IPS-NIHi7 (cell line): ENCODE results near the gene ST3GAL5.
A peak's percentile ranks its signal among the peaks of the same experiment; 100 is the strongest.
"Not testable (repeated sequence)": the region's sequence is repeated elsewhere in the genome, so short reads cannot be mapped to it uniquely, and the experiment has no call there.

Experiments used
- DNase-seq: peaks from one replicate; pipeline ENCODE4 v3.0.0; 2012; ENCODE audit warnings: mixed read lengths; ENCODE audit errors: extremely low spot score

ST3GAL5 gene

DNA sequence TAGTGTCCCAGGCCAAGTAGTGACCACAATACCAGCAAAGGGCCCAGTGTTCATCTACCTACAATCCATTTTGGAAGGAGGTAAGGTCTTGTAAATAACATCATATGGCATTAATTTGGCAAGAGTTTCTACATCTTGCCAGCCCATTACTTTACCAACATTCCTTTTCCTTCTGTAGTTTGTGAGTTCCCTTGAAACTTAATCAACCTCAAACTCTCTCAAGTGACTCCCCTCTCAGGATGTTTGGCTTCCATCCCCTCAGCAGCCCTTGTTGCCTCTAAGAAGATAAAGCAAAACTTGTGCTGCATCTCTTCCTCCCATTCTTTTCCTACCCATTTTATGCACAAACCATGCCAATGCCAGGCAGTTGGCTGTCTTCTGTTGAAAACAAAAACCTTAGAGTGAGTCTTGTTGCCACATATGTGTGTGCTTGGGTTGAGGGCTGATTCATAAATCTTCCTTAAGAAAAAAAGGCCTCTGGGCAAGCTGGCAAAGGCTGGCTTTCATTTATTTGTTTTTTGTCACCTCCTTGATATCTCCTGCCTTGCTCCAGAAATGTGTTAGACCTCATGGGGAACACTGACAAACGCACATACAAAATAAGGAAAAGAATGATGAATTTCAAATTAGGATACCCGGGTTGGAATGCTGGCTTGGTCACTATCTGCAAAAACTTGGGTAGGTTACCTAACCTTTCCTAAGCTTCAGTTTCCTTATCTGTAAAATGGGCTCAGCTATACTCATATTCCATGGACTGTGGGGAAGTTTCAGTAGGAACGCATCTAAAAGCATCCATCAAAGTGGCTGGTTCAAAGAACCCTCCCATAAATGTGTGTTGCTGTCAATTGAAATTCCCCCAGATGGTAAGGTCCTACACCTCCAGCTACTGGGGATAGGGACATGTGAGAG, 29.4 kb upstream of the ST3GAL5 start:
- DNase-seq = no peak

DNA sequence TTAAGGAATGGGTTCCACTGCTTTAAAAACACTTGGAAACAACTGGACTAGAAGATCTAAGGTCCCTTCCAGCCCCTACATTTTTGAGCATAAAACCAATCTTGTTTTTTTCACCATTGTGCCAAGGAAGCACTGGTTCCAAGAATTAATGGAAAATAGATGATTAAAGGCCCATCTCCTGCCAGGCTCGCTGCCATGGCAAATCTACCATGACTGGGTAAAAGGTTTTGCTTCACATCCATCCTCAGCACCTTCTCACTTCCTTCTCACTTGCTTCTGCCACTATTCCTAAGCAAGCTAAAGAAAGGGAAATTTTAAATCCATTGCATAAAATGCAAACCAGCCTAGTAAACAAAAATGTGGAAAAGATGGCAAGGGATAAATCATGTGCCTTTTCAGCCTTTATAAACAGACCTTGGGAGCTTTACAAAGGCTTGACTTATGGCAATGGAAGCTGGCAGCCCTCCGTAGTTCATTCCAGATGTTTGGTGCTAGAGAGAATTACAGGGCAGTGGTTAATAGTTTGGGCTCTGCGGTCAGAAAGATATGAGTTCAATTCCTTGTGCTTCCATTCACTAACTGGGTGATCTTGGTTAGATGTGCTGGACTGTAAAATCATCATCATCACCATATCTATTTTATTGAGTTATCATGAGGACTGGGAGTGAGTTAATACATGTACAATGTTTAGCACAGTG, 27.0 kb upstream of the ST3GAL5 start:
- no peak for DNase-seq

DNA sequence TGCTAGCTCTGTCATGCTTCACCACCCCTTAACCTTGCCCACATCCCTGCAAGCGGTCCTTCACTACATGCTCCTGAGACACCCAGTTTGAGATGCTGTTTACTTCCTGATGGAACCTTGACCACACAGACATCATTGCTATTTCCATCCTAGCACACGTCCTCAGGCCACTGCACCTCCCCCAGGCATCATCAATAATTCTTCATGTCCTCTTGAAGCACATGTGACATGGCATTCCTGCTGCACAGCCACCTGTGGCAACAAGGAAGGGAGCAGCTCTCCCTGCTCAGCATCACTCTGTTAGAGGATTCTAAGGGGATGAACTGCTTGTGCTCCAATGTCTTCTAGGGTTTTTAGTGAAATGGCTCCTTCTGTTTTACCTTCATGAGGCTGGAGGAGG, 26.1 kb upstream of the ST3GAL5 start:
- peak; percentile 7 for DNase-seq

DNA sequence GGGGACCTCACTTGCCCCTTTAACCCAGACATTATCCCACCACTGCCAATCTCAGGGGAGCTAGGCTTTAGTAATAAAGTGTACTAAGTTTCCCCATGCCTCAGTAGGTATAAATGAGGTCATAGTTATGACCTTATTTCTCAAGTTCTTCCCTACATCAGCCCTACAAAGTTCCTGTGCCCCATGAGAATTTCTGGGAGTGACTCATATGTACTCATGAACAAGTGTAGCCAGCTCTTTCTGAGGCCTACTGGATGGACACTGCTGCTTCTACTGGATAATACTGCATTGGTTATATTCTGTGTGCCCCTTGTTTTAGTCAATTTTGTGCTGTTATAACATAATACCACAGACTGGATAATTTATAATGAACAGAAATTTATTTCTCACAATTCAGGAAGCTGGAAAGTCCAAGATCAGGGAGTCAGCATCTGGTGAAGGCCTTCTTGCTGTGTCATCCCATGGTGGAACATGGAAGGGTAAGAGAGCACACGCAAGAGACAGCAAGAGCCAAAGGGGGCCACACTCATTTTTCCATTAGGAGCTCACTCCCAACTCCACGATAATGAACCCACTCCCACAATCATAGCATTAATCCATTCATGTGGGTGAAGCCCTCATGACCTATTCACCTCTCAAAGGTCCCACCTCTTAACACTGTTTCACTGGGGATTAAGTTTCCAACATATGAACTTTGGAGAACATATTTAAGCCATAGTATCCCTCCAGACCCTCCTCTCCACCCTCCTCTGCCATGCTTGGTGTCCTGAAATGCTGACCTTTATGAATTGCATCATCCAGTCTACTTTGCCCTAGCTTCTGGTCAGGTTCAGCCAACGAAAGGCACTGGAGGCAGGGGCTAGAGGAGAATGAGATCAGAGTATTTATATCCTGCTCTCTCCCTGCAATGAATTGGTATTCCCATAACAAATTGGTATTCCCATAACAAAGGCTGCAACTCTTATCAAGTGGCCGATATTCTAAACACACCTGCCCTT, 25.4 kb upstream of the ST3GAL5 start:
- no peak for DNase-seq

DNA sequence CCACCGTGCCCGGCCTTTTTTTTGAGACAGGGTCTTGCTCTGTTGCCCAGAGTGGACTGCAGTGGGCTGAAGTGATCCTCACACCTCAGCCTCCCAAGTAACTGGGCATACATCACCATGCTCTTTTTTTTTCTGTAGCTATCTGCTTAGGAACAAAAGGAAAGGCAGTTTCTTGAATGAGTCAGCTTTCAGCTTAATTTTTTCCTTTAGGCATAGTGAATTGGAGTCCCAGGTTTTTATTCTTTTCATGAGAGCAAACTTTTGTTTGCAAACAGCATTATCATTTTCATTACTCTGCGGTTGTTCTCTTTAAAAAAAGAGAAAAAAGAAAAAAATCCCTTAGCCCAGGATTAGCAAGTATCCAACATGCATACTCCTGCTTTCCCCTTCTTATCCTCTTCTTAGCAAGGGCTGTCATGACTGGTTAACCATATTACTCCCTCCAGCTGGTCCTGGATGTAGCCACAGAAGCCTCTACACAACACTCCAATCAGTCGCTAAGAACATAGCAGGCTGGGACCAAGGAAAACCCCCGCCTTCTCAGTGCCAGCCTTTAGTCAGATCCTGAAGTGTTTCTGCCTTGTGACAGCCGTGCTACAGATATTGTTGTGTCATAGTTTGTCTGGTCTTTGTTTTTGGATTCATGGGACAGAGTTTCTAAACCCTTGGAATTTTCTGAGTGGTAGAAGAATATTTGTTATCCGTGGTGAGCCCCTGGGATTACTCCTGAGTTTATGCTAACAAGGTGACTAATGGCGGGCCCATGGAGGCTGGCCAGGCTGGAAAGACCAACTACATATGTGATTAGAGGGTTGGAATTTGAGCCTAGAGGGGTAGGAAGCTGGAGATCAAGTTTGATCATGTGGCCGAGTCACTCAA, 23.3 kb upstream of the ST3GAL5 start:
- peak; percentile 21 for DNase-seq

DNA sequence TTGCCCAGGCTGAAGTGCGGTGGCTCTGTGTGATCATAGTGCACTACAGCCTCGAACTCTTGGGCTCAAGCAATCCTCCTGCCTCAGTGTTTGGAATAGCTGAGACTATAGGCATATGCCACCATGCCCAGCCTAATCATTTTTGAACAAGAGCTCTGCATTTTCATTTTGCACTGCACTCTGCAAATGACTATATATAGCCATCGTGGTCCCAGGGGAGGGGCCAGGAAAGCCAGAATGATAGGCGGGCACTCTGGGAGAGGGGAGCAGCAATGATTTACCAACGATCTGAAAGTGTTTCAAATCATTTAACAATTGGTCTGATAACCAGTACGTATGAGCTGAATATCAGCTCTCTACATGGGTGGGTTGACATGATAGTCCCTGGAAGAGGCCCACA, 22.3 kb upstream of the ST3GAL5 start:
- DNase-seq = no peak

DNA sequence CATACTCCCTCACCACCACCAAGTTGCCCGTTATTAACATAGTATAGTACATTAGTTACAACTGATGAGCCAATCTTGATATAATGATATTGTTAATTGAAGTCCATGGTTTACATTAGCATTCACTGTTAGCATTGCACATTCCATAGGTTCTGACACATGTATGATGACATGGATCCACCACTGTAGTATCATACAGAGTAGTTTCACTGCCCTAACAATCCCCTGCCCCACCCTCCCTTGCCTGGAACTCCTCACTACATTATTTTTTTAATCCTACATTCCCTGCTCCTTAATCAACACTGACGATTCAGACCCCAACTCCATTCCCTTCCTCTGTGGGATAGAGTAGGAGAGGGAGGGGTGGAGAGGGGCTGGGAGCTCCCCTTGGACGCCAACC, 20.2 kb upstream of the ST3GAL5 start:
- DNase-seq = no peak

DNA sequence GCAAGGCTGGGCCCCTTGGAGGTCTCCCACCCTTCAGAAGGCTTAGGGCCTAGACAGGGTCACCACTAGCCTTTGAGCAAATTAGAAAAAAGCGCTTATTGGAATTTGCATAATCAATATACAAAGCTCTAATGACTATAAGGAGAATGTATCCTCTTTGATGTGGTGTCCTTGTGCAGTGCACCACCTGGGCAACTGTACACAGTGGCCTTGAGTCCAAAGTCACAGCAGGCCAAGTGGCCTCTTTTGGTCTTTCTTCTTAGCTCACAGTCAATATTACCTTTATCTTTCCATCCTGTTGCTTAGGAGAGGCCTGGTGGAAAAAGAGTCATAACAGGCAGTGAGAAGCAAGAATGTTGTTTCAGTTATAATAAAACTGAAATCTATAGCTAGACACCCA, 19.7 kb upstream of the ST3GAL5 start:
- DNase-seq = no peak

DNA sequence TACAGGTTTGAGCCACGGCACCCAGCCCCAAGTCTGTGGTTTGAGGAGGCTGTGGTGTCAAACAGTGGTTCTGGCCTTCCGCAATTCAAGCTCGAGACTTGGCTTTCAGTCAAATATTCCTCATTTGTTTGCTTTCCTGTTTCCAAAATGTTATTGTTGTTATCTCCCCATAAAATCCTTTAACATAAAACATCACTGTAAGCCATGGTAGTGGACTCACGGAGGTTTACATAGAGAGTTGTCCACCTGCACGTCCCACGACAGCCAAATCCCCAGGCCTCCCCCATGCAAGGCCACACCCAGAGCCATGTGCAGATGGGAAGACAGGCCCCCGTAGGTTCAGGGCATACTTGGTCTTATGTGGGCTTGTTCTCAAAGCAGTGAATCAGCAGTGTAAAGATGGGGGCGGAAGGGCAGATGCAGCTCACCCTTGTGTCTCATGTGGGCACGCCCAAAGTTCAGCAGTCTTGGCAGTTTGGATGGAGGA, 18.9 kb upstream of the ST3GAL5 start:
- DNase-seq = no peak

DNA sequence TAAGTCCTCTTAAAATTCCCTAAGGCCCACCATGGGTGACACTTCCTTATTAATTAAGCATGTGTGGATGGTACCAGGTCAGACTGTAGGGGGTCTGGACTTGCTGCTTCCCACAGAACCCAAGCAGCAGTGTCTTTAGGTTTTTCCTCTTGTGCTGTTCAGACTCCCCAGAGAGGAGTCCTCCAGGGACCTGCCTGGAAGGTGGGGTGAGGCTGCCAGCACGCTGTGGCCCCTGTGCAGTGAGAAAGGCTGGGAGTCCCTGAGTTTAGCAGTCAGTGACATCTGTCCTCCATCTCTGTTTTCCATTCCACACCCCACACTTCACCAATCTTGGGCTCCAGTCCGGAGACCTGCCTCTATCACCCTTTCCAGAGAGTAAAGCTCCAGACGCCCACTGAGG, 18.0 kb upstream of the ST3GAL5 start:
- DNase-seq = no peak

DNA sequence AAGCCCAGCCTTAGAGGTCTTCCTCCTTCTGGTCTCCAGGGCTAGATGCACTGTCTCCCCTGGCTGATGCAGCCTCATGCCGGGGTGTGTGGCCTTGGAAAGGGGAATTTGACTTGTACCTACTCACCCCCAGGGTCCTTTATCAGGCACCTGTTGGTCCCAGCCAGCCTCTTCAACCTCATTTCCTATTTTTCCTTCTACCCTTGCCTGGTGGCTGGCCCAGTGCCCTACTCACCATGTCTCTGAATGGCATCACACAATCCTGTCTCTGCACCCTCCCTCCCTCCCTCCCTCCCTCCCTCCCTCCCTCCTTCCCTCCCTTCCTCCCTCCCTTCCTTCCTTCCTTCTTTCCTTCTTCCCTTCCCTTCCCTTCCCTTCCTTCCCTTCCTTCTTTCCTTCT, 17.1 kb upstream of the ST3GAL5 start:
- DNase-seq = no peak

DNA sequence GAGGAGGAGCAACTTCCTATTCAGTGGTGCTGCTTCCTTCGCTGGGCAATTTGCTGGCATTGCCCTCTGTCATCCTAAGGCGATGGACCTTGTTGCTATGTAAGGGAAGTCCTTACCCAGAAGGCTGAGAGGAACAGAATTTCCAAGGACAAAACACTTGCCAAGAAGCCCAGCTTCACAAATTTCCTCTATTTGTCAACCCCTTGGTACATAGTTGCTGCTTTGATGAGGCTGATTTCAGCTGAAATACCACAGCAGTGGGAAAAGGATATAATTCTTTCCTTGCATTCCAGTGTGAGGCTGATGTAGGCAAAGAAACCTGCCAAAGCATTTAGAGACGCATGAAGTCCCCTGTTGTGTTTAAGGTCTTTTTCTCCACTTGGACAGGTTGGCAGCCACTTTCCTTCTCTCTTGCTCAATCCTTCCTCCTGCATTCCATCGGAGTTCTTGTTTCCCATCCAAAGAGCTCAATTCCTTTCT, 16.4 kb upstream of the ST3GAL5 start:
- DNase-seq = no peak

DNA sequence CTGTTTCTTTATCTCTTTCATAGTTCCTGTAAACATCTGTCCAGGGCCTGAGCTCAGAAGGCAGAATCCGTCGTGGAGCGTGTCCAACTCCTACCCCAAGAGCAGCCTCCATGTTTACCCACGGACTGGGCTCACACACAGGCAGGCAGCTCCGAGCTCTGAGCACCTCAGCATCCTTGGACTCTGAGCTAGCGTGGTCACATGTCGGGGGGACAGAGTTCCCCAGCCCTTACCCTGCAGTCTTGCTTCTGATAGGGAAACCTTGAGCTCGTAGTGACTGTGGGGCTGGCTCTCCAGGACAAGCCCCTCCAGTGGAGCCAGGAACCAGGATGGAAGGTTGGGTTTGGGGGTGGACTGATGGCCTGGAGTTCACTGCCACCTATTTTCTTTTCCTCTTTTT, 15.1 kb upstream of the ST3GAL5 start:
- DNase-seq = no peak

DNA sequence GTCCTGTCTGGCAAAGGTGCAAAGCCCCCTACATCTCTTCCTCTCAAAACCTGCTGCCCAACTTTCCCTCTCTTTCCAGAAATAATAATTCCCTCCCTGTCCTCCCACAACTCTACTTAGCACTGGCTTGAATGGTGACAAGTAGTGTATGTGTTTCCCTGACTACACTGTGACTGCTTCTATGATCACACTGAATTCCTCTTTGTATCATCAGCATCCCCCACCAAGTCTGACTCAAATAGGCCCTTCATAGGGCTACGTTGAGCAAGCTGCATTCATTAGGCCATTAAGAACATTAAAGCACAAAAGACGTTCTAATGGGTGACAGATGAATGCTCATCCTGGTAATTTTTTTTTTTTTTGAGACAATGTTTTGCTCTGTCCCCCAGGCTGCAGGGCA, 13.7 kb upstream of the ST3GAL5 start:
- no peak for DNase-seq

DNA sequence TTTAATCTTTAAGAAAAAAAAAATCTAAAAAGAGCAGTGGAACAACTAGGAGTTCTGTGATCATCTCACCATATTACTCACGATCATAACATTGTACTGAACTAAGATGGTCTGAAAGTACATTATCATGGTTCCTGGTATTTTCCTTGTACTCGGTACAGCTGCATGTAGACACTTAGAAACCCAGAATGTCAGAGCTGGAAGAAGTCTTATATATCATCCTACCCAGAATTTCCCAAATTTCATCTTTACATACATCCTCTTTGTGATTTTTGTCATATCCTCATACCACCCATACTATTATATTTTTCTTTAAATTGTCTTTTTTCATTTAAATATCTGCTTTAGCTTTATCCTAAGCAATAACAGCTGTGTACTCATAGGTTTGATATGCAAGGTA, 12.4 kb upstream of the ST3GAL5 start:
- no peak for DNase-seq

DNA sequence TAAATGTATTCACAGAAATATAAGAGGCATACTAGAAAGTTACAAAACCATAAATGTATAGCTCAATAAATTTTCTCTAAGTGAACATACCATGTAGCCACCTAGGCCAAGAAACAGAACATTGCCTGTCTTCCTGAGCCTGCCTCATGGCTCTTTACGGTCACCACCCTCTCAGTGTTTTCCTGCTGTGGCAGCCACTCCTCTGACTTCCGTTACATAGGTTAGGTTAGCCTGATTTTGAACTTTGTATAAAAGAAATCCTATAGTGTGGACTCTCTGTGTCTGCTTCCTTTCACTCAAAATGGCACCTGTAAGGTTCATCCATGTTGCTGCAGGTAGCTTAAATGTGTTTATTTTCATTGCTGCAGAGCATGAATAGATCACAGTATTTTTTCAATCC, 11.6 kb upstream of the ST3GAL5 start:
- DNase-seq = no peak

DNA sequence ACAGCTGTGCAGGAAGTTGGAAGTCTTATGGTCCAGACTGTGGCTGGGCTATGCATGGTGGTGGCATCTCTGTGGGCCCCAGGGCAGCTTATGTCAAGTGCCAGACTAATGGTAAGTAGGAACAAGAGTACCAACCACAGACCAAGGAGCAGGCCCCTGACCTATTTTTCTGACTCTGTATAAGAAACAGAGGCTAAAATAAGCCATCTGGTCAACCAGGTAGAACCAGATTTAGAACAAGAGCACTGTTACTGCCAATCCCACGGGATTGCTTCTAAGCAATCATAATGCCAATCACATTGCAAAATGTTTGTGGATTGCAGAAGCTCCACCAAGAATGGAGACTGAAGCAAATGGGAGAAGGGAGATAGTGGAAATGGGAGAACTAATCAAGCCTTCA, 11.1 kb upstream of the ST3GAL5 start:
- no peak for DNase-seq

DNA sequence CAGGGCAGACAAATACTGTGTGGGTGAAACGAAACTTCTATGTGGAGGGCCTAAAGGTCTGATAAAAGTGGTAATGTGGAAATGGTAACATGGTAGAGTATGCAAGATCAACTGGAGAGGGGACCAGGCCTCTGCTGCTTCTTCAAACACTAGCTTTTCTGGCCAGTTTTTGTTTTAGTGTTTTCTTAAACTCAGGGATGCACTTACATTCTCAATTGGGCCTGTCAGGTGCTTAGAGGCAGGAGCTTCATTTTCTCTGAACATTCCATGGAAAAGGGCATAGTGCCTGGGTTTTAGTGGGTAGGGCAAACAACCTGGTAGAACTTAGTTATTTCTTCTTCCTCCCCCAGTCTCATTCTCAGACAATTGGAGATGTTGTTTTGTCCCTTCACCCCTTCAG, 10.5 kb upstream of the ST3GAL5 start:
- DNase-seq = no peak

DNA sequence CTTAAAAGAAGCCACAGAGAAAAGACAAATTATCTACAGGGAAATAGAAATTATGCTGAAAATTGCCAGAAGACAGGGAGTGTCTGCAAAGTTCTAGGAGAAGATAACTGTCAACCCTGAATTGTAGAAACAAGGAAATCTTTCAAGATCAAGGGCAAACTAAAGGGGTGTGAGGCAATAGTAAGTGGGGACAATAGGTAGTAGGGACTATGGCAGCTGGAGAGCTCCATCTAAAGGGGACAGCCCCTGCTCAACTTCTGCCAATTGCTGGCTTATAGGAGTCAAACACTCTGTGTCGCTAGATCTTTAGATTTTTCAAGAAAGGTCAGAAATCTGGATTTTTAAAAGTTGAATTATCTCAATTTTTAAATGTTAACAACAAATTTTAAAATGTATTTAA, 10.1 kb upstream of the ST3GAL5 start:
- DNase-seq = no peak

DNA sequence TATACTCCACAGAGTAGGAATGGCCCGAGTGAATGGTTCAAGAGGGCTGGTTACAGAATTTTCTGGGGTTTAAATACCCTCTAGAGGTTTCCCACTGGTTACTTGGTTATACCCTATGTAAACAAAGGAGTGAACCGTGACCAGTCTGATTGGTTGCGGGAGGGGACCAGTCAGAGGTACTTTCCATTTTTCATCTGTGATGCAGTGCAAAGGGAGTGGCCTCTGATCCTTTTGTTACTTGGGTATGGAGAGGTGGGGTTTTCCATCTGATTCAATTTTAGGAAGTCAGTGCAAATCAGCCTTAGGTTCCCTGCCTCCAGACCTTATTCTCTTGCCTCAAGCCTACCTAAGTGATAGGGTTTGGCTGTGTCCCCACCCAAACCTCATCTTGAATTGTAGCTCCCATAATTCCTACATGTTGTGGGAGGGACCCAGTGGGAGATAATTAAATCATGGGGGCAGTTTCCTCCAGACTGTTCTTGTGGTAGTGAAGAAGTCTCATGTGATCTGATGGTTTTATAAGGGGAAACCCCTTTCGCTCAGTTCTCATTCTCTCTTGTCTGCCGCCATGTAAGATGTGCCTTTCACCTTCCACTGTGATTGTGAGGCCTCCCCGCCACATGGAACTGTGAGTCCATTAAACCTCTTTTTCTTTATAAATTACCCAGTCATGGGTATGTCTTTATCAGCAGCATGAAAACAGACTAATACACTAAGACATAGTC, 5.9 kb upstream of the ST3GAL5 start:
- DNase-seq = not testable (repeated sequence)
